SU-DHL-6 (cell line): ENCODE data around the gene GRIK3.

Experiments
- H2AFZ ChIP-seq: fragments of 200-600 bp; sonication (generic); 2 replicates; pipeline ENCODE4 v1.6.1; 2014; ENCODE audit warnings: low read depth, mild to moderate bottlenecking, moderate library complexity, mixed read lengths, antibody characterized with exemption, low read length; ENCODE audit not compliant: severe bottlenecking
- H3F3A ChIP-seq: fragments of 200-600 bp; shearing (Covaris generic); 2 replicates; pipeline ENCODE4 v1.6.0; 2016; ENCODE audit warnings: antibody characterized with exemption, mild to moderate bottlenecking; ENCODE audit not compliant: insufficient read depth
- H3K27ac ChIP-seq: fragments of 200-600 bp; sonication (generic); 2 replicates; pipeline ENCODE4 v1.5.1; 2016; ENCODE audit warnings: low read depth, mild to moderate bottlenecking, low read length, moderate library complexity, mixed read lengths
- H3K27me3 ChIP-seq: fragments of 200-600 bp; sonication (generic), shearing (Covaris generic); 2 replicates; pipeline ENCODE4 v1.6.0; 2014; ENCODE audit warnings: mild to moderate bottlenecking, low read length
- H3K36me3 ChIP-seq: fragments of 200-600 bp; sonication (generic); 2 replicates; pipeline ENCODE4 v1.6.1; 2014; ENCODE audit warnings: mild to moderate bottlenecking, low read length, mixed read lengths
- H3K4me2 ChIP-seq: fragments of 300-600, 200-600 bp; shearing (Covaris generic), sonication (generic); 2 replicates; pipeline ENCODE4 v1.6.0; 2014; ENCODE audit warnings: low read length, low read depth, mild to moderate bottlenecking; ENCODE audit not compliant: poor library complexity, severe bottlenecking
- H3K4me3 ChIP-seq: fragments of 200-600 bp; sonication (generic); 2 replicates; pipeline ENCODE4 v1.5.1; 2014; ENCODE audit warnings: antibody characterized with exemption, low read length, mild to moderate bottlenecking, mixed read lengths; ENCODE audit not compliant: insufficient read depth, poor library complexity, severe bottlenecking
- H3K79me2 ChIP-seq: fragments of 200-600 bp; sonication (generic); 2 replicates; pipeline ENCODE4 v1.6.1; 2014; ENCODE audit warnings: mild to moderate bottlenecking, low read length, moderate library complexity; ENCODE audit not compliant: insufficient read depth
- H3K9ac ChIP-seq: fragments of 200-600 bp; sonication (generic); 2 replicates; pipeline ENCODE4 v1.7.0; 2014; ENCODE audit warnings: mild to moderate bottlenecking, low read length
- H3K9me2 ChIP-seq: fragments of 200-600 bp; sonication (generic); replicated peaks from 2 replicates; pipeline ENCODE4 v1.6.1; 2014; ENCODE audit warnings: low read length; ENCODE audit not compliant: insufficient read depth
- H3K9me3 ChIP-seq: fragments of 200-600 bp; sonication (generic); 2 replicates; pipeline ENCODE4 v1.6.1; 2014; ENCODE audit warnings: low read length, mixed read lengths; ENCODE audit not compliant: insufficient read depth
- H4K20me1 ChIP-seq: fragments of 200-600 bp; sonication (generic); 2 replicates; pipeline ENCODE4 v1.6.1; 2014; ENCODE audit warnings: low read depth, mild to moderate bottlenecking, antibody characterized with exemption, low read length, moderate library complexity, mixed read lengths
- CTCF ChIP-seq: fragments of 200-600 bp; sonication (generic); IDR thresholded peaks from one replicate; pipeline ENCODE4 v1.5.1; 2017; ENCODE audit warnings: antibody characterized with exemption, mild to moderate bottlenecking, low read length, moderate library complexity; ENCODE audit not compliant: insufficient read depth, poor library complexity, severe bottlenecking
- EZH2phosphoT487 ChIP-seq: fragments of 200-600 bp; sonication (generic), shearing (Covaris generic); conservative IDR thresholded peaks from 2 replicates; pipeline ENCODE4 v1.6.1; 2018; ENCODE audit warnings: mild to moderate bottlenecking, antibody characterized with exemption, low read length, moderate library complexity, mixed read lengths

GRIK3 gene

GRCh38 chr1:37069406-37069805 is 35.1 kb upstream of the GRIK3 start:
- Histone ChIP-seq H3K4me3 (no peak overlapping the region), H3F3A (no peaks in the 10 kb centered on the region), H3K27ac (no peak overlapping the region), H3K9me3 (no peaks in the 10 kb centered on the region), H3K79me2 (no peaks in the 10 kb centered on the region), H3K4me2 (no peak overlapping the region), H3K9ac (no peak overlapping the region), H3K9me2 (no peaks in the 10 kb centered on the region), H3K27me3 (no peaks in the 10 kb centered on the region), H2AFZ (no peak overlapping the region), H3K36me3 (no peaks in the 10 kb centered on the region), H4K20me1 (no peaks in the 10 kb centered on the region)
- TF ChIP-seq EZH2phosphoT487: no peak
- TF ChIP-seq CTCF: no peak

DNA sequence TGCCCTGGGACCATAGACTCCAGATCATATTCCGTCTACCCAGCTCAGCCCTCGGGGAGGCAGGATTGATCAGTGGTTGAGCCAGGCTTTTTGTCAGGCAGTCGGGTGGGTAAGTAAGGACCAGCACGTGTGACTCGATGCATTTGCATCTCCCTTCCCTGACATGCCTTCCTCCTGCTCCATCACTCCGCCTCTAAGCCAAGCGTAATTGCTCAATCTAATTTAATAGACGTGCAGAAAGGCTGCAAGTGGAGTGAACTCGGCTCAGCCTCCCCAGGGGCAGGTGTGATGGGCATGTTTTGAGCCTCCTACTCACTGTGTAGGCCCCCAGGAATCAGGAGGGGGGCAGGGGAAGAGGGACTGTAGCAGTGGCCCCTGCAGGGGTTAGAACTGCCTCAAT is 34.6 kb upstream of the GRIK3 start:
- Histone ChIP-seq H3K9ac (no peak overlapping the region), H3K9me2 (no peaks in the 10 kb centered on the region), H2AFZ (no peak overlapping the region), H3F3A (no peaks in the 10 kb centered on the region), H3K4me3 (no peak overlapping the region), H3K79me2 (no peaks in the 10 kb centered on the region), H3K36me3 (no peaks in the 10 kb centered on the region), H3K9me3 (no peaks in the 10 kb centered on the region), H4K20me1 (no peaks in the 10 kb centered on the region), H3K4me2 (no peak overlapping the region), H3K27ac (no peak overlapping the region), H3K27me3 (no peaks in the 10 kb centered on the region)
- TF ChIP-seq CTCF: no peak
- no peak for TF ChIP-seq EZH2phosphoT487

DNA sequence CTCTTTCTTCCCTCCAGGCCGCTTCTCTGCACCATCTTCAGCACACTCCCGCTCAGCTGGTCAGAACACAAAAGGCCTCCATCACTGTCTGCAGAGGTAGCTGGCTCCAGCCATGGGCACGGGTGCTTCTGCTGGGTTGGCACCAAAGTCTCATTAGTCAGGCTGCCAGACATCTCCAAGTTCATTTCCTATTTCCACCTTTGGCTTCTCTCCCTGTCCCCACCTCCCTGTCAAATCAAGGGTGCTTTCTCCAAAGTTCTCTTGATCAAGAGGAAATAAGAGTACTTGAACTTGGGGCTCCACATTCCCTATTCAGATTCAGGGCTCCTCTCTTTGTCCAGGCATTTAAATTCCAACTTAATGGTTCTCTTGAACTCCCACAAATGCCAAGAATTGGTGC is 33.9 kb upstream of the GRIK3 start:
- TF ChIP-seq EZH2phosphoT487 (no peak), CTCF (no peak)
- H3F3A ChIP-seq: no peaks in the 10 kb centered on the region
- no peaks in the 10 kb centered on the region for H3K79me2 ChIP-seq
- H4K20me1 ChIP-seq: no peaks in the 10 kb centered on the region
- no peak overlapping the region for H3K27ac ChIP-seq
- H2AFZ ChIP-seq: no peak overlapping the region
- no peaks in the 10 kb centered on the region for H3K36me3 ChIP-seq
- H3K9me3 ChIP-seq: no peaks in the 10 kb centered on the region
- H3K27me3 ChIP-seq: no peaks in the 10 kb centered on the region
- no peak overlapping the region for H3K9ac ChIP-seq
- no peaks in the 10 kb centered on the region for H3K9me2 ChIP-seq
- no peak overlapping the region for H3K4me3 ChIP-seq
- no peak overlapping the region for H3K4me2 ChIP-seq

DNA sequence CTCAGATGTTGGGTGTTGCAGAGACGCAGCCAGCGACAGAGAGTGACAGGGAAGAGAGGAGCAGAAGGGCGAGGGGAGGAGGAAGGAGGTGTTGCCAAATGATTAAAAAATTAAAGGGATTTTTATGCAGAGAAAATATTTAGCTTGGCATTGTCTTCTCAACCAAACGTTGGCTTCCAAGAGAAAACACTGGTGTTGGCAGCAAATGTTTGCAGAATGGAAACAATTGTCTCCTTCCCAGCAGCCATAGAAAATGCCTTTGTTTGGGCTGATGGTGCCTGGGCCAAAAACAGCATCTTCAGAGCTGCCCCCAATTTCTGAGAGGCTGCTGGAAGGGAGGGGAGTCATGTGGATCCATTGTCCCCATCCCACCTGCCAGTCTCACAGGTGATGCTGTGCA is 29.7 kb upstream of the GRIK3 start:
- H3K9me3 ChIP-seq: no peaks in the 10 kb centered on the region
- no peaks in the 10 kb centered on the region for H3K36me3 ChIP-seq
- no peaks in the 10 kb centered on the region for H4K20me1 ChIP-seq
- TF ChIP-seq EZH2phosphoT487 (no peak), CTCF (no peak)
- H3K27ac ChIP-seq: no peak overlapping the region
- H2AFZ ChIP-seq: no peak overlapping the region
- no peaks in the 10 kb centered on the region for H3K27me3 ChIP-seq
- no peaks in the 10 kb centered on the region for H3K9me2 ChIP-seq
- H3K4me2 ChIP-seq: no peak overlapping the region
- no peak overlapping the region for H3K9ac ChIP-seq
- no peaks in the 10 kb centered on the region for H3K79me2 ChIP-seq
- H3K4me3 ChIP-seq: no peak overlapping the region
- H3F3A ChIP-seq: no peaks in the 10 kb centered on the region
